Effector CD8-positive, alpha-beta T cell (primary cell): ENCODE results near the gene RBM19.
"Not testable (repeated sequence)": the region's sequence is repeated elsewhere in the genome, so short reads cannot be mapped to it uniquely, and the experiment has no call there.

Experiments used
- DNase-seq: peaks from one replicate; lab custom pipeline; 2025; lab: John Stamatoyannopoulos, UW
- total RNA-seq, 4 experiments: gene quantifications; one replicate each; lab custom pipeline; 2026; lab: John Stamatoyannopoulos, UW

RBM19 gene
- 78.8 to 152 (median 103) reads per million in 4 experiments for total RNA-seq

- peak; percentile 97 for DNase-seq
These were observed at the start of gene RBM19 for GRCh38 chr12:113965951-113966797. Gene RBM19, minus strand, starts transcription at chr12:113966325. Its CDS starts 98 bp downstream, at chr12:113966227.

GRCh38 chr12:114015851-114016250 is 49.7 kb upstream of the RBM19 start:
- DNase-seq: no peak

- no peak for DNase-seq
These were observed 47.6 kb upstream of the RBM19 start for GRCh38 chr12:114013575-114014345.

GRCh38 chr12:114012744-114013431 is 46.8 kb upstream of the RBM19 start:
- no peak for DNase-seq

GRCh38 chr12:114011711-114012110 is 45.6 kb upstream of the RBM19 start:
- no peak for DNase-seq

- DNase-seq: no peak
These were observed 40.6 kb upstream of the RBM19 start for GRCh38 chr12:114006482-114007425.

GRCh38 chr12:114004402-114004801 is 38.3 kb upstream of the RBM19 start:
- DNase-seq: no peak

- no peak for DNase-seq
These were observed 37.2 kb upstream of the RBM19 start for GRCh38 chr12:114003286-114003685.

- no peak for DNase-seq
These were observed 35.6 kb upstream of the RBM19 start for GRCh38 chr12:114001511-114002340.

GRCh38 chr12:114000861-114001260 is 34.7 kb upstream of the RBM19 start:
- DNase-seq: no peak

GRCh38 chr12:114000261-114000660 is 34.1 kb upstream of the RBM19 start:
- DNase-seq: not testable (repeated sequence)

GRCh38 chr12:113997365-113997764 is 31.2 kb upstream of the RBM19 start:
- DNase-seq: no peak

GRCh38 chr12:113996026-113996425 is 29.9 kb upstream of the RBM19 start:
- DNase-seq: no peak

GRCh38 chr12:113994051-113994450 is 27.9 kb upstream of the RBM19 start:
- DNase-seq: no peak

GRCh38 chr12:113992751-113993150 is 26.6 kb upstream of the RBM19 start:
- DNase-seq: not testable (repeated sequence)

GRCh38 chr12:113991224-113992044 is 25.3 kb upstream of the RBM19 start:
- DNase-seq: no peak

GRCh38 chr12:113990250-113991223 is 24.4 kb upstream of the RBM19 start:
- DNase-seq: no peak

- no peak for DNase-seq
These were observed 22.9 kb upstream of the RBM19 start for GRCh38 chr12:113988976-113989375.
